ENCODE measurements around the gene POFUT2. TPM values are rescaled to one million over a fixed set of nuclear protein-coding genes. Genes with fewer than 3 reads are reported as not detected.
A peak's percentile ranks its signal among the peaks of the same experiment; 100 is the strongest.

POFUT2 gene
- total RNA-seq, 2 experiments from 2014 or later = 11.7 to 12.4 TPM

DNA sequence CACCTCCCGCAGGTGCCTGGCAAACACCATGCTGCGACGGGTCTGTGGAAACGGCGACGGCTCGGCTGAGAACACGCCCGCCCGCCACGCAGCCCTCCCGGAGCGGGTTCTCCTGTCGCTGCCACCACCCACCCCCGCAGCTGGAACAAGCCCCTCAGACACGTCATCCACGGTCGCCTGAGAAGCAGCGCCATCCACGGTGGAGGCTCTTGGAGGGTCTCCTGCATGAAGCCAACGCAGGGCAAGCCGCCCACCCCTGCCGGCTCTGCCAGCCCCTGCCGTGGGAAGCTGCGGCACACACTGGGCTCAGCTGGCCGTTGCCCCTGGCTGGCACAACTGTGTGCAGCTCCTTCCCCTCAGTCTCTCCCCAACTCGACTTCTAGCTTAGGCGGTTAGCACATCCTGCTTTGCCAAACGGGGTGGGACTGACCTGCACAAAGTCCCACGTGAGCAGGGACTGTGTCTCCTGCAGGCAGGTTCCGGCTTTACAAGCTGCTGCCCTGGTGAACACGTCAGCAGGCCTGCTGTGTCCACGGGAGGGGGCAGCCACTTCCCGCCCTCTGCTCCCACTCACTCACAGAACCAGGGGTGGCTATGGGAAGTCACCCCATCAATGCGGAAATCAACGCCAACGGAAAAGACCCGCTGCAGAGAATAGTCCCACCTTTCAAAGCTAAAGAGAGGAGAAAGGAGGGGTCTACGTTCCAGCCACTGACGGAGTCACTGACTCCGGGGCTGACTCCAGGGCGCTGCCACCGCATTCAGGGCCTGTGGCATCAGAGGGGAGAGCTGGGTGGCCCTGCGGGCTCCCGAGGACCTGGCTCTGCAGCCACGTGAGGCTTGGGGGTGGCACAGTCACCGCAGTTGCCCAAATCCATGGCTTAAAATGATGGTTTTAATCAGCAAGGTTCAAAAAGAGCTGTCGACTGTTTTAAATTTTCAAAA lies 10.3 kb downstream of the POFUT2 start:
- H3K36me3 Mint-ChIP-seq (ENCODE audit: low read depth) = peaks cover 11% of the 10 kb centered on the region
- ATAC-seq (no peak), DNase-seq (no peak)
- no peaks in the 10 kb centered on the region for H3K9me3 Mint-ChIP-seq
- CTCF ChIA-PET = no interaction called here
- H3K4me1 Mint-ChIP-seq (ENCODE audit: low read depth) = no peaks in the 10 kb centered on the region
- no peak overlapping the region for H3K4me3 Mint-ChIP-seq
- H3K27ac Mint-ChIP-seq = no peak overlapping the region
- POLR2A ChIA-PET = interaction anchor here (0.9 kb wide), 1 partner anchor 223 kb away, joined by 3 read pairs; no protein-coding TSS in a partner anchor
- TF ChIP-seq, protein P1, sequence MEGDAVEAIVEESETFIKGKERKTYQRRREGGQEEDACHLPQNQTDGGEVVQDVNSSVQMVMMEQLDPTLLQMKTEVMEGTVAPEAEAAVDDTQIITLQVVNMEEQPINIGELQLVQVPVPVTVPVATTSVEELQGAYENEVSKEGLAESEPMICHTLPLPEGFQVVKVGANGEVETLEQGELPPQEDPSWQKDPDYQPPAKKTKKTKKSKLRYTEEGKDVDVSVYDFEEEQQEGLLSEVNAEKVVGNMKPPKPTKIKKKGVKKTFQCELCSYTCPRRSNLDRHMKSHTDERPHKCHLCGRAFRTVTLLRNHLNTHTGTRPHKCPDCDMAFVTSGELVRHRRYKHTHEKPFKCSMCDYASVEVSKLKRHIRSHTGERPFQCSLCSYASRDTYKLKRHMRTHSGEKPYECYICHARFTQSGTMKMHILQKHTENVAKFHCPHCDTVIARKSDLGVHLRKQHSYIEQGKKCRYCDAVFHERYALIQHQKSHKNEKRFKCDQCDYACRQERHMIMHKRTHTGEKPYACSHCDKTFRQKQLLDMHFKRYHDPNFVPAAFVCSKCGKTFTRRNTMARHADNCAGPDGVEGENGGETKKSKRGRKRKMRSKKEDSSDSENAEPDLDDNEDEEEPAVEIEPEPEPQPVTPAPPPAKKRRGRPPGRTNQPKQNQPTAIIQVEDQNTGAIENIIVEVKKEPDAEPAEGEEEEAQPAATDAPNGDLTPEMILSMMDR (IDR thresholded peaks at IDR 0.05) = no peak
- intact Hi-C loops (cut with micrococcal nuclease) = no loop called here
- H3K27me3 Mint-ChIP-seq = no peaks in the 10 kb centered on the region

DNA sequence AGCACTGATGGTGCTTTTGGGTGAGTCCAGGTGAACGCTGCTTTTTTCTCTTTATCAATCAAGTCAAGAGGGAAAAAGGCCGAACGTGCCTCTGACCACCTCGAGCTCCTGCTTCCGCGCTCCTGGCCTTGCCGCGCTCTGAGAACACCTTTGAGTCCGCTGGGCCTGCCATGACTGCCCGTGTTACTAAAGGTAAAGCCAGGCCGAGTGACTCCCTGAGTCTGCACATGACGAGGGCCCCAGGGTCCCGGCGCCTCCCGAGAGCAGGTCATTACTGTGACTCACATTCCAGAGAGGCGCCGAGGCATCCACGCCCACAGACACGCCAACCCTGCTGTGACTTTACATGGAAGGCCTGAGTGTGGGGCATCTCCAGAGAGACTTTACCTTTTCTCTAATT lies 11.1 kb downstream of the POFUT2 start:
- intact Hi-C loops (cut with micrococcal nuclease) = no loop called here
- Mint-ChIP-seq H3K27me3 (no peaks in the 10 kb centered on the region), H3K36me3 (ENCODE audit: low read depth) (peaks cover 11% of the 10 kb centered on the region), H3K4me3 (no peak overlapping the region), H3K27ac (no peak overlapping the region), H3K4me1 (ENCODE audit: low read depth) (no peaks in the 10 kb centered on the region), H3K9me3 (no peaks in the 10 kb centered on the region)
- CTCF ChIA-PET = no interaction called here
- no peak for DNase-seq
- POLR2A ChIA-PET = no interaction called here
- no peak for ATAC-seq
- TF ChIP-seq, protein P1 (IDR thresholded peaks at IDR 0.05) = no peak

DNA sequence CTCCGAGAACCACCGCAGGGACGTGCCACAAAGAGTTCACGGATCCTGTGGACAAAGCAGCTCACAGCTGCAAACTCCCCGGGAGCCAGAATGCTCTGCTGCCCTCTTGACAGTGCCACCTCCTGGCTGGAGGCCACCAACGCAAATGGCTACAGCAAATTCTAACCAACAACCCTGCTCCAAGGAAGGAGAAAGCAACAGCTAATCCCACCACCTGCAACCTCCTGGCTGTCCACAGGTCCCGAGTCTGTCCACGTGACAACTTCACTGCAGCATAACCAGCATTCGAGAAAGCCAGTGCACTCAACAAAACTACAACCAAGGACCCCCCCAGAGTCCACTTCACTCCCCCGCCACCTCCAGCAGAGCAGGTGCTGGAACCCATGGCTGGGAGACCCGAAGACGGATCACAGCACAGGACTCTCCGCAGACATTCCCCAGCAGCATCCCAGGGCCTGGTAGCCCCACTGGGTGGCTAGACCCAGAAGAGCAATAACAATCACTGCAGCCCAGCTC lies 17.3 kb downstream of the POFUT2 start:
- DNase-seq (peak; percentile 24), ATAC-seq (no peak)
- peaks cover 16% of the 10 kb centered on the region for H3K36me3 Mint-ChIP-seq (ENCODE audit: low read depth)
- peaks cover 20% of the 10 kb centered on the region for H3K4me1 Mint-ChIP-seq (ENCODE audit: low read depth)
- no peaks in the 10 kb centered on the region for H3K27me3 Mint-ChIP-seq
- H3K9me3 Mint-ChIP-seq = no peaks in the 10 kb centered on the region
- POLR2A ChIA-PET = no interaction called here
- TF ChIP-seq, protein P1 (IDR thresholded peaks at IDR 0.05) = no peak
- no peak overlapping the region for H3K4me3 Mint-ChIP-seq
- CTCF ChIA-PET = interaction anchor here (0.9 to 2.3 kb wide), 4 partner anchors 65 to 550 kb away, joined by 3 to 9 read pairs (median 4); no protein-coding TSS in a partner anchor
- intact Hi-C loops (cut with micrococcal nuclease) = no loop called here
- no peak overlapping the region for H3K27ac Mint-ChIP-seq

DNA sequence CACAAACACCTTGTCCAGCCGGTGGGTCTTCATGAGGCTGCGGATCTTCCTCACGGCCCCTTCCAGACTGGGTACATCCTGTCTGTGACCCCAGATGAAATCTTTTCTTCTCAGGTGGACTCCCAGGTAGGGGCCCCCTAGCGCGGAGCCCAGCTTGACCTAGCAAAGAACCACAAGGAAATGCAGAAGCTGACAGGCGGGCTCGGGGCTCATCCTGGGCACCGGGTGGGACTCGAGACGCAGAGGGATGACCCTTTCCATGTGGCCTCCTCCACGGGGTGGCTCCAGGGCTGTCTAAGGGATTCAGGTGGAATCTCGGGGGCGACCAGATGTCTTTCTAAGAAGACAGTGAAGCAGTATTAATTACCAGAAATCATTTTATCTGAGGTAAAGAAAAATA lies 17.8 kb downstream of the POFUT2 start:
- Mint-ChIP-seq H3K27ac (no peak overlapping the region), H3K9me3 (no peaks in the 10 kb centered on the region), H3K36me3 (ENCODE audit: low read depth) (peaks cover 16% of the 10 kb centered on the region), H3K4me3 (no peak overlapping the region), H3K4me1 (ENCODE audit: low read depth) (peaks cover 20% of the 10 kb centered on the region), H3K27me3 (no peaks in the 10 kb centered on the region)
- no peak for DNase-seq
- TF ChIP-seq, protein P1 (IDR thresholded peaks at IDR 0.05) = no peak
- ChIA-PET POLR2A (no interaction called here), CTCF (interaction anchor here (0.9 to 2.3 kb wide), 5 partner anchors 64 to 550 kb away, joined by 3 to 9 read pairs (median 3); no protein-coding TSS in a partner anchor)
- no peak for ATAC-seq
- intact Hi-C loops (cut with micrococcal nuclease) = no loop called here

DNA sequence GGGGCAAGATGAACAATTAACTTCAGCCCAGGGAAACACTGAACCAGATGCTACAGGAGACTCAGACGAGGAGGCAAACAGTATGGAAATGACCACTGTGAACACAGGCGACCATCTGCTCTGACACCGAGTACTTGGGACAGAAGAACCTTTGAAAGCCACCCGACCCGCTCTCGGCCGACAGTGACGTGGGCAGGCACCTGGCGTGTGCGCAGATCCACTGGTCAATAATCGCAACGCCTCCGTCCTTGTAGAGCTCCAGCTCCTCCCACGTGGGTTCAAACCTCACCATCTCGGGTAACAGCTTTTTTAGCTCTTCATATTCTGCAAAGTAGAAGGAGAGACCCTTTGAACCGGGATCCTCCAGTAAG lies 20.3 kb downstream of the POFUT2 start:
- POLR2A ChIA-PET = no interaction called here
- H3K9me3 Mint-ChIP-seq = no peaks in the 10 kb centered on the region
- no peaks in the 10 kb centered on the region for H3K27me3 Mint-ChIP-seq
- TF ChIP-seq, protein P1 (IDR thresholded peaks at IDR 0.05) = no peak
- DNase-seq (no peak), ATAC-seq (no peak)
- H3K27ac Mint-ChIP-seq = no peak overlapping the region
- H3K4me3 Mint-ChIP-seq = no peak overlapping the region
- H3K4me1 Mint-ChIP-seq (ENCODE audit: low read depth) = peaks cover 20% of the 10 kb centered on the region
- intact Hi-C loops (cut with micrococcal nuclease) = no loop called here
- CTCF ChIA-PET = no interaction called here
- H3K36me3 Mint-ChIP-seq (ENCODE audit: low read depth) = peaks cover 17% of the 10 kb centered on the region
